ENCODE measurements around the gene RYR2. TPM values are rescaled to one million over a fixed set of nuclear protein-coding genes. Genes with fewer than 3 reads are reported as not detected.
A peak's percentile ranks its signal among the peaks of the same experiment; 100 is the strongest.
"Not testable (repeated sequence)": the region's sequence is repeated elsewhere in the genome, so short reads cannot be mapped to it uniquely, and the experiment has no call there.

Gene RYR2
- total RNA-seq, 1 donor from 2014 or later: 4.8 TPM

DNA sequence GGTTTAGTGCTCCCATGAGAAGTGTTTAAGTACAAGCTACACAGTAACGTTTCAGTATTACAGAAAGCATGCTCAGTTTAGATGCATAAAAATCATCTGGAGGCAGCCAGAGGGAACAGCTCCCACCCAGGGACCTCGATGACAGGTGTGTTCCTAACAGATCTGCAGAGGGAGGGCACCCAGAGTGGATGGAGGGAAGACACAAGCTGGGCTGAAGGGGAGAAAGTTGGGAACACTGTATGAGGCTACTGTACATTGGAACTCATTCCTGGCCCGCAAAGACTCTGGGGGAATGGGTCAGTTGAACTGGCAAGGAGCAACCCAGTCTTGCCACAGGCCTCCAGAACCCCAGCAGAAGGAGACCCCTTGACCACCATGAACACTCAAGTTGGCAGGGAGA is 796.3 kb downstream of the RYR2 start:
- no peak overlapping the region for H3K4me3 ChIP-seq
- H3K36me3 ChIP-seq: no peaks in the 10 kb centered on the region
- ATAC-seq (peak in 1 of 2 donors; percentile 25), DNase-seq (no peak)
- no peaks in the 10 kb centered on the region for H3K9me3 ChIP-seq
- no peaks in the 10 kb centered on the region for H3K27me3 ChIP-seq (ENCODE audit: low read depth)
- no peak overlapping the region for H3K27ac ChIP-seq
- H3K4me1 ChIP-seq: no peaks in the 10 kb centered on the region
- intact Hi-C loops (cut with DNase I): no loop called here
- TF ChIP-seq, protein P1, sequence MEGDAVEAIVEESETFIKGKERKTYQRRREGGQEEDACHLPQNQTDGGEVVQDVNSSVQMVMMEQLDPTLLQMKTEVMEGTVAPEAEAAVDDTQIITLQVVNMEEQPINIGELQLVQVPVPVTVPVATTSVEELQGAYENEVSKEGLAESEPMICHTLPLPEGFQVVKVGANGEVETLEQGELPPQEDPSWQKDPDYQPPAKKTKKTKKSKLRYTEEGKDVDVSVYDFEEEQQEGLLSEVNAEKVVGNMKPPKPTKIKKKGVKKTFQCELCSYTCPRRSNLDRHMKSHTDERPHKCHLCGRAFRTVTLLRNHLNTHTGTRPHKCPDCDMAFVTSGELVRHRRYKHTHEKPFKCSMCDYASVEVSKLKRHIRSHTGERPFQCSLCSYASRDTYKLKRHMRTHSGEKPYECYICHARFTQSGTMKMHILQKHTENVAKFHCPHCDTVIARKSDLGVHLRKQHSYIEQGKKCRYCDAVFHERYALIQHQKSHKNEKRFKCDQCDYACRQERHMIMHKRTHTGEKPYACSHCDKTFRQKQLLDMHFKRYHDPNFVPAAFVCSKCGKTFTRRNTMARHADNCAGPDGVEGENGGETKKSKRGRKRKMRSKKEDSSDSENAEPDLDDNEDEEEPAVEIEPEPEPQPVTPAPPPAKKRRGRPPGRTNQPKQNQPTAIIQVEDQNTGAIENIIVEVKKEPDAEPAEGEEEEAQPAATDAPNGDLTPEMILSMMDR (IDR thresholded peaks at IDR 0.05): no peak

DNA sequence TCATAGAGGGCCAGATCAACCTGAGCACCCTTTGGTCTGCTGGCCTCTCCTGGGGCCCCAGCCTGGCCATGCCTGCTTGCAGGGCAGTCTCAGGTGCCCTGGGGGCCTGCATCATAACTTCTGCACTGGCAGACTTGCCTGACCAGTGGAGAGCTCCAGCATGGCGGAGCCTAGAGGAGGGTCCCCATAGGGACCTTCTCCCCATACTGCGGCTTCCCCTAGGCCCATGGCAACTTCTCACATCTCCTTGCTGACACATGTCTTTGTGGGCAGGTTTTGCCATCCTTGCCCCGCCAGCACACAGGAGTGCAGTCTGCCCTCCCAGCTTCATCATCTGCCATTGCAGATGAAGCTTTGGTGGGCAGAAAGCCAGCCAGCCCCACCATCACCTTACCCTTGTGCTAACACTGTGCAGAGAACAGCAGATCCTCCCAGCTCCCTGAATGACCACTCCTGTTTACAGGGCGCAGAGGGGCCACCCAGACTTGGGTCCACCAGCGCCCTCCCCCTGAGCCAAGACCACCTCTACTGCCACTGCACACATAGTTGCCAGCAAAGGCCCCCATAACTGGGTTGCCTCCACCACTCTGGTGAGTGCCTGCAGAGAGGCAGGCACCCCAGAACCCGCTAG is 797.0 kb downstream of the RYR2 start:
- peak in 1 of 2 donors; percentile 34 for ATAC-seq
- intact Hi-C loops (cut with DNase I): no loop called here
- Histone ChIP-seq H3K4me1 (no peaks in the 10 kb centered on the region), H3K36me3 (no peaks in the 10 kb centered on the region), H3K27me3 (ENCODE audit: low read depth) (no peaks in the 10 kb centered on the region), H3K27ac (no peak overlapping the region), H3K9me3 (no peaks in the 10 kb centered on the region), H3K4me3 (no peak overlapping the region)
- TF ChIP-seq, protein P1 (IDR thresholded peaks at IDR 0.05): no peak
- DNase-seq: no peak

DNA sequence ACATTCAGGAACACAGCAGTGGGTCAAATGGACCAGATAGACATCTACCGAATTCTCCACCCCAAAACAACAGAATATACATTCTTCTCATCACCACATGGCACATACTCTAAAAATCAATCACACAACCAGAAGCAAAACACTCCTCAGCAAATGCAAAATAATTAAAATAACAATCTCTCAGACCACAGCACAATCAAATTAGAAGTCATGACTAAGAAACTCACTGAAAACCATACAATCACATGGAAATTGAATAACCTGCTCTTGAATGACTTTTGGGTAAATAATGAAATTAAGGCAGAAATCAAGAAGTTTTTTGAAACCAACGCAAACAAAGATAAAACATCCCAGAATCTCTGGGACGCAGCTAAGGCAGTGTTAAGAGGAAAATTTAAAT is 799.5 kb downstream of the RYR2 start:
- TF ChIP-seq, protein P1 (IDR thresholded peaks at IDR 0.05): no peak
- no peaks in the 10 kb centered on the region for H3K36me3 ChIP-seq
- H3K4me3 ChIP-seq: no peak overlapping the region
- intact Hi-C loops (cut with DNase I): no loop called here
- no peaks in the 10 kb centered on the region for H3K9me3 ChIP-seq
- DNase-seq (no peak), ATAC-seq (no peak)
- H3K27me3 ChIP-seq (ENCODE audit: low read depth): no peaks in the 10 kb centered on the region
- H3K4me1 ChIP-seq: no peaks in the 10 kb centered on the region
- no peak overlapping the region for H3K27ac ChIP-seq

DNA sequence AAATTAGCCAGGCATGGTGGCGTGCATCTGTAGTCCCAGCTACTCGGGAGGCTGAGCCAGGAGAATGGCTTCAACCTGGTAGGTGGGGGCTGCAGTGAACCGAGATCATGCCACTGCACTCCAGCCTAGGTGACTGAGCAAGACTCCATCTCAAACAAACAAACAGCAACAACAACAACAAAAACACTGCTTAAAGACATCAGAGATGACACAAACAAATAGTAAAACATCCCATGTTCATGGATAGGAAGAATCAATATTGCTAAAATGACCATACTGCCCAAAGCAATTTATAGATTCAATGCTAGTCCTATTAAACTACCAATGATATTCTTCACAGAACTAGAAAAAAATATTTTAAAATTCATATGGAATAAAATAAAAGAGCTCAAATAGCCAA is 801.5 kb downstream of the RYR2 start:
- H3K4me1 ChIP-seq; H3K9me3 ChIP-seq; H3K4me3 ChIP-seq; DNase-seq; intact Hi-C loops (cut with DNase I); H3K27me3 ChIP-seq (ENCODE audit: low read depth); ATAC-seq; H3K36me3 ChIP-seq; H3K27ac ChIP-seq: not testable (repeated sequence)

DNA sequence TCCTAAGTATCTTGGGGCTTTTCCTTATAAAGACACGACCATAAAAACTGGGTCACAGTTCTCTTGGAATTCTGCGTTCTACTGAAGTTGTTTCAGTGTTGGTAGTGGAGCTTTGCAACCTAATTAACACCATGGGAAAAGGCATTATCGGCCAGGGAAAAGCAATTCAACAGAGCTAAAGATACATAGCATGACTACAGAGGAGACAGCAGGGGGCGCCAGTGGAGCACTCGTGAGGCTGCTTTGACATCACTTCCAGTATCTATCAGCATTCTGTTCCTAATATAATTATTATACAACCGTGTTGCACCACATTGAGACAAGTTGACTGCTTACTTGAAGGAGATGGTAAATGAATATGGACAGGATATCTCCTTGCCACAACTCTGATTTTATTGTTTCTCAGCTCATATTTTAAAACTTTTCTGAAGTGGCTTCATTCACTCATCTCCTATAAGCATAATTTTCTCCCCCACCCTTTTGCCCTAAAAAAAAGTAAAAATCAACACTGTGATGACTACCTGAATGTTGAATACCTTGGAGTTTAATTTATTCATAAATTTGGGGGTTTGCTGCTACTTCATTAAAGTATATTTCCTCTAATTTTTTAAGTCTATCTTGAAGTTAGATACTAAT is 809.3 kb downstream of the RYR2 start:
- Histone ChIP-seq H3K4me3 (no peak overlapping the region), H3K36me3 (no peaks in the 10 kb centered on the region), H3K4me1 (no peaks in the 10 kb centered on the region), H3K9me3 (no peaks in the 10 kb centered on the region), H3K27me3 (ENCODE audit: low read depth) (no peaks in the 10 kb centered on the region), H3K27ac (no peak overlapping the region)
- intact Hi-C loops (cut with DNase I): no loop called here
- no peak for ATAC-seq
- peak; percentile 52 for DNase-seq
- TF ChIP-seq, protein P1 (IDR thresholded peaks at IDR 0.05): peak; percentile 29

DNA sequence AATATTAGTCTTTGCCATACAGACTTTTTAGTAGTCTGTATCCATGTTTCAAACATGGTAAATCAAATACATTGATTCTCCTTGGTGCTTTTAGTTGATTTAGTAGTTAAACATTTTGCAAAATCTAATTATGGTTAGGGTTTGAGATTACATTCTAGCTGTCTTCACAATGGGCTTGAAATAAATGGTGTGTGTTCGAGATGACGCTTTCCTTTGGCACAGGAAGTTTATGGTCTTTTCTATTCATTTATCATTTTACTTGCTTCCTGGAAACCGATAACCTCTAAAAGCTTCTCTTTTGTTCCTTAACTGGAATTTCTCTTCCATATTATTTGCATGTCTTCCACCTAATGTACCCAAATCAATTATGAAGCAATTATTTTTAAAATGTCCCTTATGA is 810.4 kb downstream of the RYR2 start:
- Histone ChIP-seq H3K4me1 (no peaks in the 10 kb centered on the region), H3K9me3 (no peaks in the 10 kb centered on the region), H3K27me3 (ENCODE audit: low read depth) (no peaks in the 10 kb centered on the region), H3K36me3 (no peaks in the 10 kb centered on the region), H3K4me3 (no peak overlapping the region), H3K27ac (no peak overlapping the region)
- DNase-seq (no peak), ATAC-seq (no peak)
- TF ChIP-seq, protein P1 (IDR thresholded peaks at IDR 0.05): no peak
- intact Hi-C loops (cut with DNase I): no loop called here

Measured in lower lobe of right lung (tissue), 2 donors.